Astrocyte (in vitro differentiated cells and primary cell): ENCODE data around the gene SQSTM1.

ENCODE experiments used
- CTCF ChIP-seq: IDR thresholded peaks from 2 replicates; pipeline ENCODE4 v1.5.1; 2011; ENCODE audit warnings: low read depth, mild to moderate bottlenecking, inconsistent platforms, low read length, moderate library complexity; ENCODE audit not compliant: insufficient read depth
- EZH2 ChIP-seq: IDR thresholded peaks from 2 replicates; pipeline ENCODE4 v1.6.1; 2012; ENCODE audit warnings: mild to moderate bottlenecking, low read length, inconsistent platforms; ENCODE audit not compliant: insufficient read depth

DNA sequence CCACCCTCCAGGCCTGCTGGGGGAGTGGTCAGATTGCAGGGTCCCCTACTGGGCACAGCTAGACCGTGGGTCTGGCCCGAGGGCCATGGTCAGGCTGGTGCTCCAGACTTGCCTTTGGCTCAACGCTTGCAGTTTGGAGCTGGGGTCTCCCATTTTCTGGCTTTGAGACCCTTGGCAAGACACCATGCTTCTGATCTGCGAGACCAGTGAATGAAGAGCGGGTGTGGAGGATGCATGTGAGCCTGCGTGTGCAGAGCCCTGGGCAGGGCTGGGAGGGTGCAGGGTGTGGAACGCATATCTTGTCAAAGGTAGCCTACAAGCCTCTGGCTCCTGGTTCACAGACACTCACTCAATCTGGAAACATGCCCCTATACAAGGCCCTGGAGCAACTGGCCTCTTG, 44.0 kb downstream of the SQSTM1 start:
- TF ChIP-seq CTCF (no peak), EZH2 (no peak)
